Measurements from ENCODE around the gene STAB1. TPM values are rescaled to one million over a fixed set of nuclear protein-coding genes. Genes with fewer than 3 reads are reported as not detected.

STAB1 gene
- total and polyA plus RNA-seq, 2 experiments from 2014 or later = 0.90 to 1.9 TPM

GRCh38 chr3:52503788-52504424 is 8.8 kb downstream of the STAB1 start:
- Mint-ChIP-seq H3K27ac (no peak overlapping the region), H3K36me3 (ENCODE audit: low read depth) (no peaks in the 10 kb centered on the region), H3K4me3 (no peak overlapping the region), H3K9me3 (no peaks in the 10 kb centered on the region), H3K4me1 (peaks cover 6% of the 10 kb centered on the region; the same call in 1 of the 3 replicates), H3K27me3 (ENCODE audit: insufficient read depth, low read depth, poor library complexity) (peaks cover 3% of the 10 kb centered on the region)
- Histone ChIP-seq H3K27me3 (ENCODE audit: insufficient read depth) (no peaks in the 10 kb centered on the region), H3K4me1 (ENCODE audit: insufficient read depth) (no peaks in the 10 kb centered on the region), H3K27ac (ENCODE audit: low read depth) (no peak overlapping the region), H3K4me3 (no peak overlapping the region), H3F3A (replicated peaks; ENCODE audit: low read depth) (no peaks in the 10 kb centered on the region), H3K9me2 (ENCODE audit: insufficient read depth) (no peaks in the 10 kb centered on the region), H4K20me1 (replicated peaks; ENCODE audit: insufficient read depth) (no peaks in the 10 kb centered on the region), H3K79me2 (replicated peaks; ENCODE audit: insufficient read depth) (no peaks in the 10 kb centered on the region), H2AFZ (no peak overlapping the region), H3K4me2 (no peak overlapping the region), H3K36me3 (ENCODE audit: insufficient read depth) (no peaks in the 10 kb centered on the region)
- ATAC-seq = peak; percentile 16
- DNase-seq (ENCODE audit: low spot score) = no peak
- no peak for TF ChIP-seq EZH2 (IDR thresholded peaks at IDR 0.05; ENCODE audit: low read depth, unreplicated experiment)
- no peak for TF ChIP-seq JUNB (IDR thresholded peaks at IDR 0.05; ENCODE audit: unreplicated experiment)
- TF ChIP-seq NANOG (IDR thresholded peaks at IDR 0.05; ENCODE audit: borderline replicate concordance) = no peak
- no peak for TF ChIP-seq ZNF114 (CRISPR knock-in tag; IDR thresholded peaks at IDR 0.05)

DNA sequence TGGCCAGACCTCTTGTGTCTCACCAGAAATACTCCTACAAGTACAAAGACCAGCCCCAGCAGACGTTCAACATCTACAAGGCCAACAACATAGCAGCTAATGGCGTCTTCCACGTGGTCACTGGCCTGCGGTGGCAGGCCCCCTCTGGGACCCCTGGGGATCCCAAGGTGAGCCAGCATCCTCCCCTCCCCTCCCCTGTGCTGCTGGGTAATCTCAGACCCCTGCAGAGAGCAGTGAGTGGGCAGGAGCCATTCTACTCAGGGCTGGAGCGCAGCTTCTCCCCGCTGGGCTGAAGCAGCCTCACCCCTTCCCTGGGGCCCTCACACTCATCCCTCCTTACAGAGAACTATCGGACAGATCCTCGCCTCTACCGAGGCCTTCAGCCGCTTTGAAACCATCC is 9.8 kb downstream of the STAB1 start:
- H3F3A ChIP-seq (replicated peaks; ENCODE audit: low read depth) = no peaks in the 10 kb centered on the region
- H3K4me2 ChIP-seq = no peak overlapping the region
- no peak overlapping the region for H2AFZ ChIP-seq
- H3K36me3 ChIP-seq (ENCODE audit: insufficient read depth) = no peaks in the 10 kb centered on the region
- no peak overlapping the region for H3K4me3 ChIP-seq
- H4K20me1 ChIP-seq (replicated peaks; ENCODE audit: insufficient read depth) = no peaks in the 10 kb centered on the region
- DNase-seq (ENCODE audit: low spot score) (no peak), ATAC-seq (no peak)
- no peaks in the 10 kb centered on the region for H3K9me3 Mint-ChIP-seq
- H3K36me3 Mint-ChIP-seq (ENCODE audit: low read depth) = no peaks in the 10 kb centered on the region
- H3K79me2 ChIP-seq (replicated peaks; ENCODE audit: insufficient read depth) = no peaks in the 10 kb centered on the region
- no peak overlapping the region for H3K27ac ChIP-seq (ENCODE audit: low read depth)
- no peak overlapping the region for H3K27ac Mint-ChIP-seq
- no peaks in the 10 kb centered on the region for H3K27me3 ChIP-seq (ENCODE audit: insufficient read depth)
- no peaks in the 10 kb centered on the region for H3K4me1 ChIP-seq (ENCODE audit: insufficient read depth)
- H3K27me3 Mint-ChIP-seq (ENCODE audit: insufficient read depth, low read depth, poor library complexity) = peaks cover 3% of the 10 kb centered on the region
- H3K4me1 Mint-ChIP-seq = peaks cover 6% of the 10 kb centered on the region; the same call in 2 of the 3 replicates
- H3K4me3 Mint-ChIP-seq = no peak overlapping the region
- H3K9me2 ChIP-seq (ENCODE audit: insufficient read depth) = no peaks in the 10 kb centered on the region
- TF ChIP-seq REST (IDR thresholded peaks at IDR 0.05; ENCODE audit: unreplicated experiment) (no peak), ETS1 (IDR thresholded peaks at IDR 0.05) (no peak), STAT1 (IDR thresholded peaks at IDR 0.05; ENCODE audit: unreplicated experiment) (no peak), CREB1 (CRISPR knock-in tag; IDR thresholded peaks at IDR 0.05; ENCODE audit: low read depth) (no peak), EZH2phosphoT487 (IDR thresholded peaks at IDR 0.05; ENCODE audit: unreplicated experiment) (no peak), EZH2 (IDR thresholded peaks at IDR 0.05; ENCODE audit: low read depth, unreplicated experiment) (no peak), NANOG (IDR thresholded peaks at IDR 0.05; ENCODE audit: borderline replicate concordance) (no peak)
- TF ChIP-seq, protein P1, sequence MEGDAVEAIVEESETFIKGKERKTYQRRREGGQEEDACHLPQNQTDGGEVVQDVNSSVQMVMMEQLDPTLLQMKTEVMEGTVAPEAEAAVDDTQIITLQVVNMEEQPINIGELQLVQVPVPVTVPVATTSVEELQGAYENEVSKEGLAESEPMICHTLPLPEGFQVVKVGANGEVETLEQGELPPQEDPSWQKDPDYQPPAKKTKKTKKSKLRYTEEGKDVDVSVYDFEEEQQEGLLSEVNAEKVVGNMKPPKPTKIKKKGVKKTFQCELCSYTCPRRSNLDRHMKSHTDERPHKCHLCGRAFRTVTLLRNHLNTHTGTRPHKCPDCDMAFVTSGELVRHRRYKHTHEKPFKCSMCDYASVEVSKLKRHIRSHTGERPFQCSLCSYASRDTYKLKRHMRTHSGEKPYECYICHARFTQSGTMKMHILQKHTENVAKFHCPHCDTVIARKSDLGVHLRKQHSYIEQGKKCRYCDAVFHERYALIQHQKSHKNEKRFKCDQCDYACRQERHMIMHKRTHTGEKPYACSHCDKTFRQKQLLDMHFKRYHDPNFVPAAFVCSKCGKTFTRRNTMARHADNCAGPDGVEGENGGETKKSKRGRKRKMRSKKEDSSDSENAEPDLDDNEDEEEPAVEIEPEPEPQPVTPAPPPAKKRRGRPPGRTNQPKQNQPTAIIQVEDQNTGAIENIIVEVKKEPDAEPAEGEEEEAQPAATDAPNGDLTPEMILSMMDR (conservative IDR thresholded peaks at IDR 0.05; ENCODE audit: low read depth in 2 of 2) = no peak
